Hematopoietic multipotent progenitor cell treated with erythropoietin and hydrocortisone succinate and interleukin-3 and kit ligand, for 6 days (in vitro differentiated cells): ENCODE results near the gene RNF157.
"Not testable (repeated sequence)": the region's sequence is repeated elsewhere in the genome, so short reads cannot be mapped to it uniquely, and the experiment has no call there.

Experiments
- DNase-seq: peaks from one replicate; pipeline ENCODE4 v3.0.0-alpha.2; 2015

Gene RNF157

GRCh38 chr17:76270127-76270592, 29.9 kb upstream of the RNF157 start:
- DNase-seq: no peak

- DNase-seq: no peak
Measured at GRCh38 chr17:76268991-76269981, 29.0 kb upstream of the RNF157 start.

GRCh38 chr17:76268015-76268749, 27.9 kb upstream of the RNF157 start:
- DNase-seq: peak; percentile 78

- not testable (repeated sequence) for DNase-seq
Measured at GRCh38 chr17:76267581-76268001, 27.3 kb upstream of the RNF157 start.

- DNase-seq: no peak
Measured at GRCh38 chr17:76267051-76267576, 26.8 kb upstream of the RNF157 start.

- DNase-seq: peak; percentile 52
Measured at GRCh38 chr17:76266244-76266938, 26.1 kb upstream of the RNF157 start.

GRCh38 chr17:76265624-76266243, 25.4 kb upstream of the RNF157 start:
- peak; percentile 59 for DNase-seq

- DNase-seq: peak; percentile 99
Measured at GRCh38 chr17:76264755-76265623, 24.7 kb upstream of the RNF157 start, which contains the start of gene UBALD2. Gene UBALD2, plus strand, starts transcription at chr17:76265348. Its CDS starts 158 bp downstream, at chr17:76265506.

GRCh38 chr17:76264425-76264754, 24.1 kb upstream of the RNF157 start:
- DNase-seq: no peak

- no peak for DNase-seq
Measured at GRCh38 chr17:76263896-76264295, 23.6 kb upstream of the RNF157 start.

- DNase-seq: peak; percentile 69
Measured at GRCh38 chr17:76262732-76263344, 22.5 kb upstream of the RNF157 start.

GRCh38 chr17:76261421-76262215, 21.3 kb upstream of the RNF157 start:
- DNase-seq: peak; percentile 33

- DNase-seq: no peak
Measured at GRCh38 chr17:76260669-76261068, 20.4 kb upstream of the RNF157 start.

- no peak for DNase-seq
Measured at GRCh38 chr17:76260220-76260619, 19.9 kb upstream of the RNF157 start.

- not testable (repeated sequence) for DNase-seq
Measured at GRCh38 chr17:76256430-76257050, 16.2 kb upstream of the RNF157 start.

GRCh38 chr17:76255801-76256429, 15.6 kb upstream of the RNF157 start:
- no peak for DNase-seq

- DNase-seq: no peak
Measured at GRCh38 chr17:76254275-76254674, 14.0 kb upstream of the RNF157 start.

- no peak for DNase-seq
Measured at GRCh38 chr17:76253841-76254240, 13.5 kb upstream of the RNF157 start.
